ENCODE measurements around the gene MALRD1. TPM values are rescaled to one million over a fixed set of nuclear protein-coding genes. Genes with fewer than 3 reads are reported as not detected.
"Not testable (repeated sequence)": the region's sequence is repeated elsewhere in the genome, so short reads cannot be mapped to it uniquely, and the experiment has no call there.

The MALRD1 gene
- total and polyA plus RNA-seq, 5 donors, result 0.58 to 2.7 (median 2.0) TPM

DNA sequence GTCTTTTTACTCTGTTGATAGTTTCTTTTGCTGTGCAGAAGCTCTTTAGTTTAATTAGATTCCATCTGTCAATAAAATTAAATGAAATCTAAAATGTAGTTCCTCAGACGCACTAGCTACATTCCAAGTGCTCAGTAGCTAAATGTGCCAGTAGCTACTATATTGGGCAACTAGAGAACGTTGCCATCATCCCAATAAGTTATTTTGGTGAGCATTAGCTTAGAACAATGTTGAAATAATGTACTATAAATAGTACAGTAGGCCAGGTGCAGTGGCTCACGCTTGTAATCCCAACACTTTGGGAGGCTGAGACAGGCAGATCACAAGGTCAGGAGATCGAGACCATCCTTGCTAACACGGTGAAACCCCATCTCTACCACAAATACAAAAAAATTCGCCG, 690.6 kb downstream of the MALRD1 start:
- 79% methylated on average over 7 of the region's 7 CpGs for WGBS
- H3K9me3 ChIP-seq (ENCODE audit: control insufficient read depth, low read length); DNase-seq; H3K27ac ChIP-seq (ENCODE audit: low read length); H3K4me3 ChIP-seq (ENCODE audit: low read length); intact Hi-C loops (cut with DNase I); H3K4me1 ChIP-seq (ENCODE audit: control insufficient read depth, insufficient read depth, low read length); ATAC-seq; H3K27me3 ChIP-seq (ENCODE audit: control insufficient read depth, insufficient read depth): not testable (repeated sequence)

DNA sequence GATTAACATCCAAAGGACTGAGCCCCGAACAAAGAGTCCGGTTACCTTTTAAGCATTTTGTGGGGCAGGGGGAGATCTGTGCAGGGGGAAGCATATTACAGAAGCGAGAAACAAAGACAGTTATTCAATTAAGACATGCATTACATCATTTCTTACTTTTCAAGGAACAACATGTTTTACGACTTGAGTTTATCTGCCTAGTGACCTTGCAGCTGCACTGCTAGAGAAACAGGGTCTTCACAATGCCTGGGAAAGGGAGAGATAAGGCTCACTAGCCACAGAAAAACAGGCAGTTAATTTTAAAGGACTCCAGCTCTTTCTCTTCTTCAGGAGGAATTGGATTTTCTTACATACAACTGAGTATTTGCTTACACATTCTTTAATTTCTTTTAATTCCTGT, 693.5 kb downstream of the MALRD1 start:
- H3K27ac ChIP-seq (ENCODE audit: low read length); ATAC-seq; H3K27me3 ChIP-seq (ENCODE audit: control insufficient read depth, insufficient read depth); DNase-seq; H3K4me3 ChIP-seq (ENCODE audit: low read length); H3K9me3 ChIP-seq (ENCODE audit: control insufficient read depth, low read length); H3K4me1 ChIP-seq (ENCODE audit: control insufficient read depth, insufficient read depth, low read length): not testable (repeated sequence)
- intact Hi-C loops (cut with DNase I), result loop anchor here in 1 of 4 donors (5.0 kb wide), 1 partner anchor 40 kb away; no protein-coding TSS in a partner anchor
- 30% methylated on average over 4 of the region's 4 CpGs for WGBS

GRCh38 chr10:19745672-19746071, 697.1 kb downstream of the MALRD1 start:
- Histone ChIP-seq H3K27ac (ENCODE audit: low read length) (no peak overlapping the region), H3K4me3 (ENCODE audit: low read length) (no peak overlapping the region), H3K9me3 (ENCODE audit: control insufficient read depth, low read length) (no peaks in the 10 kb centered on the region), H3K4me1 (ENCODE audit: control insufficient read depth, insufficient read depth, low read length) (no peaks in the 10 kb centered on the region), H3K27me3 (ENCODE audit: control insufficient read depth, insufficient read depth) (no peaks in the 10 kb centered on the region)
- intact Hi-C loops (cut with DNase I), result no loop called here
- DNase-seq (no peak), ATAC-seq (no peak)
- WGBS, result 87% methylated on average over 4 of the region's 4 CpGs

DNA sequence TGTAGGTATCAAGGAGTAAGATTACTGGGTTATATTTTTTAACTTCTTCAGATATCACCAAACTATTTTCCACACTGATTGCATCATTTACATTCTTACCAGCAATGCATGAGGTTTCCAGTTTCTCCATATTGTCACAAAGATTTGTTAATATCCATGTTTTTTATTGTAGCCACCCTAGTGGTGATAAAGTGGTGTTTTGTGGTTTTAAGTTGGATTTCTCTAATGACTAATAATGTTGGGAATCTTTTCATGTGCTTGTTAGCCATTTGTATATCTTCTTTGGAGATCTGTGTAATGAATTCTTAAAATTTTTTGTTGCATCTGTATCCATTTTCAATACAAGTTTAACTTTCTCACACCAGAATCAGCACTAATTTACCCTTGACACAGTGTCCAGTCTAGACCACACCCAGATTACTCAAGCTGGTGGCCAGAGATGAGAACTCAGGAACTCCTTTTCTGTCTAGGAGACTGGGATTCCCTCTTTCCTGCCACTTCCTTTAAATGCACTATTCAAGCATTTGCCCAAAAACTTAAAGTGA, 700.7 kb downstream of the MALRD1 start:
- DNase-seq (no peak), ATAC-seq (no peak)
- intact Hi-C loops (cut with DNase I), result no loop called here
- Histone ChIP-seq H3K27ac (ENCODE audit: low read length) (no peak overlapping the region), H3K4me3 (ENCODE audit: low read length) (no peak overlapping the region), H3K9me3 (ENCODE audit: control insufficient read depth, low read length) (no peaks in the 10 kb centered on the region), H3K27me3 (ENCODE audit: control insufficient read depth, insufficient read depth) (no peaks in the 10 kb centered on the region), H3K4me1 (ENCODE audit: control insufficient read depth, insufficient read depth, low read length) (no peaks in the 10 kb centered on the region)

DNA sequence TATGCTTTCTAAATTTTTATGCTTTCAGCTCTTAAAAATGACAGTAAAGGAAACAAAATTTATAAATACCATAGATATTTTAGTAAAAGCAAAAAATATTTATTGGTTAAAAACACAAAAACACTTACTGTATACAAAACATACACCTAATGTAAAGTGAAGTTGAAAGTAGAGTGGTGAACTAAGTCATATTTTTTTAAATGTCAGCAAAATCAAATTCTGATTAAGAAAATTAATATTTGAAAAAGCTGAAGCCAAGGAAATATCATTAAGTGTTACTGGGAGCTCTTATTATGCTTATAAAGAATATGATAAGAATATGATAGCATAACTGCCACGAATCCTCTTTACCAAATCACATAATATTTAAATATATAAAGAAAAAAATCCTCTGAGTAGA, 702.4 kb downstream of the MALRD1 start:
- H3K4me1 ChIP-seq (ENCODE audit: control insufficient read depth, insufficient read depth, low read length), result no peaks in the 10 kb centered on the region
- intact Hi-C loops (cut with DNase I), result no loop called here
- DNase-seq, result no peak
- no peaks in the 10 kb centered on the region for H3K9me3 ChIP-seq (ENCODE audit: control insufficient read depth, low read length)
- no peaks in the 10 kb centered on the region for H3K27me3 ChIP-seq (ENCODE audit: control insufficient read depth, insufficient read depth)
- no peak for ATAC-seq
- H3K4me3 ChIP-seq (ENCODE audit: low read length), result no peak overlapping the region
- WGBS, result 78% methylated on average over 1 of the region's 1 CpG
- H3K27ac ChIP-seq (ENCODE audit: low read length), result no peak overlapping the region

- intact Hi-C loops (cut with DNase I), result no loop called here
- no peaks in the 10 kb centered on the region for H3K9me3 ChIP-seq (ENCODE audit: control insufficient read depth, low read length)
- no peak overlapping the region for H3K27ac ChIP-seq (ENCODE audit: low read length)
- H3K4me3 ChIP-seq (ENCODE audit: low read length), result no peak overlapping the region
- 71% methylated on average over 3 of the region's 3 CpGs for whole genome bisulfite sequencing
- H3K4me1 ChIP-seq (ENCODE audit: control insufficient read depth, insufficient read depth, low read length), result no peaks in the 10 kb centered on the region
- ATAC-seq (no peak), DNase-seq (no peak)
- H3K27me3 ChIP-seq (ENCODE audit: control insufficient read depth, insufficient read depth), result no peaks in the 10 kb centered on the region
Measured at GRCh38 chr10:19756919-19757318, 708.3 kb downstream of the MALRD1 start.

GRCh38 chr10:19762026-19762425, 713.4 kb downstream of the MALRD1 start:
- 82% methylated on average over 1 of the region's 1 CpG for WGBS

GRCh38 chr10:19764111-19764510, 715.5 kb downstream of the MALRD1 start:
- intact Hi-C loops (cut with DNase I), result loop anchor here in 1 of 4 donors (10.0 kb wide), 1 partner anchor 1079 kb away; no protein-coding TSS in a partner anchor
- DNase-seq, result no peak
- Histone ChIP-seq H3K27ac (ENCODE audit: low read length) (no peak overlapping the region), H3K9me3 (ENCODE audit: control insufficient read depth, low read length) (no peaks in the 10 kb centered on the region), H3K4me1 (ENCODE audit: control insufficient read depth, insufficient read depth, low read length) (no peaks in the 10 kb centered on the region), H3K4me3 (ENCODE audit: low read length) (no peak overlapping the region), H3K27me3 (ENCODE audit: control insufficient read depth, insufficient read depth) (no peaks in the 10 kb centered on the region)
- ATAC-seq, result no peak
- 86% methylated on average over 1 of the region's 1 CpG for WGBS

More at GRCh38 chr10:19762026-19762425, 713.4 kb downstream of the MALRD1 start:
- ATAC-seq (no peak), DNase-seq (no peak)
- intact Hi-C loops (cut with DNase I), result loop anchor here in 1 of 4 donors (10.0 kb wide), 1 partner anchor 1077 kb away; no protein-coding TSS in a partner anchor
- H3K9me3 ChIP-seq (ENCODE audit: control insufficient read depth, low read length), result no peaks in the 10 kb centered on the region
- no peaks in the 10 kb centered on the region for H3K27me3 ChIP-seq (ENCODE audit: control insufficient read depth, insufficient read depth)
- H3K4me1 ChIP-seq (ENCODE audit: control insufficient read depth, insufficient read depth, low read length), result no peaks in the 10 kb centered on the region
- H3K27ac ChIP-seq (ENCODE audit: low read length), result no peak overlapping the region
- H3K4me3 ChIP-seq (ENCODE audit: low read length), result no peak overlapping the region

DNA sequence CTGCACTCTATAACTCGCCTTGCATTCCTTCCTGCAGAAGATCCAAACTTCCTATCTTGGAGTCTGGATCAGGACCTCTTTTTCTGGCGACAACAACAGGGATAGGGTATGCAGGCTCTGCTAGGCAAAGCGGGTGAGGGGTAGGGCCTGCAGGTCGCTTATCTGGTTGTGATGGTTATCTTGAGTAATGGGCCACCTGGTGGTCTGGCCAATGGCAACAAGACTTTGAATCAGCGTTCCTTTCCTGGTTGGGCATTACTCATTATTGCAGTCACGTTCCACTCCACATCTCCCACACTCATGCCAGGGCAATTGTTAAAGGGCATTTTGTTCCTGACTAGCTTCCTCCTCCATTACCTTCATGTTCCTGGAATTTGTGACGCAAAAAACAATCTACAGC, 719.3 kb downstream of the MALRD1 start:
- Histone ChIP-seq H3K4me3 (ENCODE audit: low read length) (no peak overlapping the region), H3K27ac (ENCODE audit: low read length) (no peak overlapping the region), H3K9me3 (ENCODE audit: control insufficient read depth, low read length) (no peaks in the 10 kb centered on the region), H3K27me3 (ENCODE audit: control insufficient read depth, insufficient read depth) (no peaks in the 10 kb centered on the region), H3K4me1 (ENCODE audit: control insufficient read depth, insufficient read depth, low read length) (no peaks in the 10 kb centered on the region)
- intact Hi-C loops (cut with DNase I), result loop anchor here in 1 of 4 donors (10.0 kb wide), 1 partner anchor 1083 kb away; no protein-coding TSS in a partner anchor
- WGBS, result 54% methylated on average over 7 of the region's 7 CpGs
- ATAC-seq (no peak), DNase-seq (no peak)

GRCh38 chr10:19769826-19770225, 721.2 kb downstream of the MALRD1 start:
- intact Hi-C loops (cut with DNase I), result loop anchor here in 1 of 4 donors (10.0 kb wide), 1 partner anchor 1085 kb away; no protein-coding TSS in a partner anchor
- WGBS, result 89% methylated on average over 3 of the region's 3 CpGs
- H3K27ac ChIP-seq (ENCODE audit: low read length); H3K4me1 ChIP-seq (ENCODE audit: control insufficient read depth, insufficient read depth, low read length); H3K9me3 ChIP-seq (ENCODE audit: control insufficient read depth, low read length); ATAC-seq; DNase-seq; H3K27me3 ChIP-seq (ENCODE audit: control insufficient read depth, insufficient read depth); H3K4me3 ChIP-seq (ENCODE audit: low read length): not testable (repeated sequence)

GRCh38 chr10:19772972-19773371, 724.4 kb downstream of the MALRD1 start:
- H3K27ac ChIP-seq (ENCODE audit: low read length), result no peak overlapping the region
- H3K4me1 ChIP-seq (ENCODE audit: control insufficient read depth, insufficient read depth, low read length), result no peaks in the 10 kb centered on the region
- H3K4me3 ChIP-seq (ENCODE audit: low read length), result no peak overlapping the region
- no peak for ATAC-seq
- 49% methylated on average over 2 of the region's 2 CpGs for WGBS
- DNase-seq, result no peak
- no peaks in the 10 kb centered on the region for H3K9me3 ChIP-seq (ENCODE audit: control insufficient read depth, low read length)
- intact Hi-C loops (cut with DNase I), result no loop called here
- H3K27me3 ChIP-seq (ENCODE audit: control insufficient read depth, insufficient read depth), result no peaks in the 10 kb centered on the region

DNA sequence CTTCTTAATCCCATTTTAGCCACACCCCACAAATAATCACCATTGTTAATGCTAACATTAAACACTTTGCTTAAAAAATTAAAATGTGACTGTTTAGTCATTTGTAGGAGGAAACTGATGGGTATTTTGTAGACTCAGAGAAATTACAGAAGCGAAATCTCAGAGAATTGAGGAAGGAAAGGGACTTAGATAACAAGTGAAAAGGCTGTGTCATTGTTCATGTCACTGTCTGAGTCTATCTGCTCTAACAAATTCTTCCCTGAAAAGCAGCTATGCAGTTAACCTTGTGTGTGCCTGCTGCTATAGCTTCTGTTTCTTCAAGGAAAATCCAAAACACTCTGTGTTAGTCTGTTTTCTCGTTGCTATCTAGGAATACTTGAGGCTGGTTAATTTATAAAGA, 726.7 kb downstream of the MALRD1 start:
- Histone ChIP-seq H3K9me3 (ENCODE audit: control insufficient read depth, low read length) (no peaks in the 10 kb centered on the region), H3K4me1 (ENCODE audit: control insufficient read depth, insufficient read depth, low read length) (no peaks in the 10 kb centered on the region), H3K27ac (ENCODE audit: low read length) (no peak overlapping the region), H3K27me3 (ENCODE audit: control insufficient read depth, insufficient read depth) (no peaks in the 10 kb centered on the region), H3K4me3 (ENCODE audit: low read length) (no peak overlapping the region)
- 57% methylated on average over 2 of the region's 2 CpGs for WGBS
- DNase-seq (no peak), ATAC-seq (no peak)
- intact Hi-C loops (cut with DNase I), result no loop called here
